Transverse colon (tissue), 4 donors: ENCODE results near the gene ARID3A. TPM values are rescaled to one million over a fixed set of nuclear protein-coding genes. Genes with fewer than 3 reads are reported as not detected.
"Not testable (repeated sequence)": the region's sequence is repeated elsewhere in the genome, so short reads cannot be mapped to it uniquely, and the experiment has no call there.

Experiments used
- DNase-seq: peaks from one replicate; pipeline ENCODE4 v3.0.0-alpha.2; 2019
- H3K27ac ChIP-seq, 4 donors: fragments of 200-600 bp; sonication (generic); 2 replicates each; pipeline ENCODE4 v1.5.1; 2016 to 2018; ENCODE audit warnings: inconsistent platforms in 4 of 4
- H3K27me3 ChIP-seq: fragments of 200-600 bp; sonication (generic); 2 replicates; pipeline ENCODE4 v1.5.1; 2017; ENCODE audit warnings: inconsistent platforms
- H3K36me3 ChIP-seq, 4 donors: fragments of 200-600 bp; sonication (generic); 2 replicates each; pipeline ENCODE4 v1.5.1; 2017 to 2019; ENCODE audit warnings: inconsistent platforms in 4 of 4
- H3K4me1 ChIP-seq, 4 donors: fragments of 200-600 bp; sonication (generic); 2 replicates each; pipeline ENCODE4 v1.5.1; 2017 to 2020; ENCODE audit warnings: inconsistent platforms in 4 of 4
- H3K4me3 ChIP-seq, 4 donors: fragments of 200-600 bp; sonication (generic); 1 replicate in 1 of 4; 2 replicates in 3 of 4; pipeline versions ENCODE4 v1.5.1 to v1.6.1; 2017 to 2019; ENCODE audit warnings: inconsistent platforms in 4 of 4
- H3K9me3 ChIP-seq, 2 donors: fragments of 200-600 bp; sonication (generic); 2 replicates each; pipeline ENCODE4 v1.5.1; 2017 to 2019; ENCODE audit warnings: inconsistent platforms in 2 of 2
- EP300 ChIP-seq: sonication (generic); formaldehyde crosslinking; IDR thresholded peaks from one replicate; pipeline ENCODE4 v1.6.1; 2017; ENCODE audit warnings: antibody characterized with exemption, low read depth
- POLR2A ChIP-seq: fragments of 450-650 bp; IDR thresholded peaks from one replicate; pipeline ENCODE4 v1.6.1; 2016; ENCODE audit warnings: antibody characterized with exemption, mild to moderate bottlenecking, moderate library complexity
- POLR2AphosphoS5 ChIP-seq, 3 donors: sonication (generic); formaldehyde crosslinking; IDR thresholded peaks; one replicate each; pipeline ENCODE4 v1.6.1; 2016; ENCODE audit warnings: antibody characterized with exemption in 3 of 3
- WGBS, 2 donors: methylation state at CpG; one replicate each; pipeline ENCODE4 v1.1.5; 2018; ENCODE audit warnings: low coverage in 1 of 2; 5-methylcytosine and 5-hydroxymethylcytosine counted together
- in situ Hi-C, 4 donors: fragments of 200-750 bp; cut with MboI; loops; one replicate each; pipeline versions ENCODE4 v1.15.0 to v1.15.1; 2017; ENCODE audit warnings: low sequenced_read_pairs in 3 of 4, low pct_ligation_motif_present in 1 of 4, low pct_unique_long_range_greater_than_20kb in 1 of 4
- intact Hi-C: fragments of 100-400 bp; cut with DNase I; formaldehyde crosslinking; loops from one replicate; pipeline ENCODE4 v1.15.1; 2023; ENCODE audit warnings: low total_unique reads
- total RNA-seq, 4 donors: library from RNA; depleted of rRNA; stranded (reverse); fragments of >200 nt; gene quantifications; one replicate each; pipeline ENCODE4 v1.1.0, GENCODE V29; 2016
- TF ChIP-seq, protein P1 (sequence below), 5 experiments: fragments of 200-600 bp in 3 of 5; fragments of 450-650 bp in 2 of 5; sonication (generic) in 3 of 5; IDR thresholded peaks; 1 replicate in 2 of 5; 2 replicates in 3 of 5; pipeline ENCODE4 v1.5.1; 2016 to 2017; ENCODE audit warnings: antibody characterized with exemption in 5 of 5, inconsistent platforms in 3 of 5, mild to moderate bottlenecking in 2 of 5, moderate library complexity in 1 of 5

Gene ARID3A
- total RNA-seq, 4 donors from 2014 or later: 2.2 to 8.7 (median 4.3) TPM

DNA sequence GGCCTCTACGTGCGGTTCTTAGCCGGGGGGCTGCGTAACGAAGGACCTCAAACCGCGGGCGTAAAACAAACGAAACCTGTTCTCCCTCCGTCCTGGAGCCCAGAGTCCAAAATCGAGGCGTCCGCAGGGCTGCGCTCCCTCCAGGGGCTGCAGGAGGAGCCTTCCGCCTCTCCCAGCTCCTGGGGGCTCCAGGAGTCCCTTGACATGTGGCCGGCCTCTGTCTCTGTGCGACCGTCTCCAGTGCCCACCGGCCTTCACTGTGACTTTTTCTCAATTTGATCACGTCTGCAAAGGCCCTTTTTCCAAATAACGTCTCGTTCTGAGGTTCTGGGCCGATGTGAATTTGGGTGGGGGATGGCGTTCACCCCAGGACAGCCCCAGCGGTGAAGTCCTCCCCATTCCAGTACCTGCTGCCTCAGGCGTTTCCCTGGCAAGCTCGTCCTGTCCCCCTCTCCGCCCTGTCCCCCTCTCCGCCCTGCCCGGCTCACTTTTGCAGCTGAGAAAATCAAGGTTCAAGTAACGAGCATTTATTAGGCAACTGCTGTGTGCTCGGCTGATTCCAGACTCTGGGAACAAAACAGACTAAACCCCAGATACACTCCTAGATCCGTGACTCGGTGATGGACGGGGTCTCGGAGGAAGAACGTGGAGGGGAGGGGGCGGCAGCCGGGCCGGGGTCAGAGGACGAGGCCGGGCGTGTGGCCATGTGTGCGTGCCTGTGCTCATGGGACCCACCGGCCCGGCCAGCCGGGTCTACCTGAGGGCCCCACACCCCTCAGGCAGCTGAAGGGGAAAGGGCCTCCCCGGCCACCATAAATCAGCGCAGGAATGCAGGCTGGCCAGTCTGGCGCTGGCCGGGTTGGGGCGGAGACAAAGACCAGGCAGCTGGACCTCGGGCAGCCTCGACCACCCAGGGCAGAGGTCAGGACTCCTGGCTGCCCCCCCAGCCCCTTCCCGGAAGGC is 30.2 kb downstream of the ARID3A start:
- H3K27ac ChIP-seq: no peak overlapping the region
- in situ Hi-C loops: no loop called here
- TF ChIP-seq EP300 (no peak), POLR2AphosphoS5 (IDR thresholded peaks at IDR 0.05) (no peak), POLR2A (no peak)
- TF ChIP-seq, protein P1, sequence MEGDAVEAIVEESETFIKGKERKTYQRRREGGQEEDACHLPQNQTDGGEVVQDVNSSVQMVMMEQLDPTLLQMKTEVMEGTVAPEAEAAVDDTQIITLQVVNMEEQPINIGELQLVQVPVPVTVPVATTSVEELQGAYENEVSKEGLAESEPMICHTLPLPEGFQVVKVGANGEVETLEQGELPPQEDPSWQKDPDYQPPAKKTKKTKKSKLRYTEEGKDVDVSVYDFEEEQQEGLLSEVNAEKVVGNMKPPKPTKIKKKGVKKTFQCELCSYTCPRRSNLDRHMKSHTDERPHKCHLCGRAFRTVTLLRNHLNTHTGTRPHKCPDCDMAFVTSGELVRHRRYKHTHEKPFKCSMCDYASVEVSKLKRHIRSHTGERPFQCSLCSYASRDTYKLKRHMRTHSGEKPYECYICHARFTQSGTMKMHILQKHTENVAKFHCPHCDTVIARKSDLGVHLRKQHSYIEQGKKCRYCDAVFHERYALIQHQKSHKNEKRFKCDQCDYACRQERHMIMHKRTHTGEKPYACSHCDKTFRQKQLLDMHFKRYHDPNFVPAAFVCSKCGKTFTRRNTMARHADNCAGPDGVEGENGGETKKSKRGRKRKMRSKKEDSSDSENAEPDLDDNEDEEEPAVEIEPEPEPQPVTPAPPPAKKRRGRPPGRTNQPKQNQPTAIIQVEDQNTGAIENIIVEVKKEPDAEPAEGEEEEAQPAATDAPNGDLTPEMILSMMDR (IDR thresholded peaks at IDR 0.05): no peak
- H3K36me3 ChIP-seq: no peaks in the 10 kb centered on the region
- peak; percentile 41 for DNase-seq
- intact Hi-C loops: no loop called here
- H3K4me1 ChIP-seq: peaks cover 20 to 43% (median 25%) of the 10 kb centered on the region in 4 donors
- H3K9me3 ChIP-seq: no peaks in the 10 kb centered on the region
- H3K27me3 ChIP-seq: peaks cover 4% of the 10 kb centered on the region
- no peak overlapping the region for H3K4me3 ChIP-seq
- WGBS, 2 donors: 60 to 71% methylated on average over 1 to 53 of the region's 55 CpGs

DNA sequence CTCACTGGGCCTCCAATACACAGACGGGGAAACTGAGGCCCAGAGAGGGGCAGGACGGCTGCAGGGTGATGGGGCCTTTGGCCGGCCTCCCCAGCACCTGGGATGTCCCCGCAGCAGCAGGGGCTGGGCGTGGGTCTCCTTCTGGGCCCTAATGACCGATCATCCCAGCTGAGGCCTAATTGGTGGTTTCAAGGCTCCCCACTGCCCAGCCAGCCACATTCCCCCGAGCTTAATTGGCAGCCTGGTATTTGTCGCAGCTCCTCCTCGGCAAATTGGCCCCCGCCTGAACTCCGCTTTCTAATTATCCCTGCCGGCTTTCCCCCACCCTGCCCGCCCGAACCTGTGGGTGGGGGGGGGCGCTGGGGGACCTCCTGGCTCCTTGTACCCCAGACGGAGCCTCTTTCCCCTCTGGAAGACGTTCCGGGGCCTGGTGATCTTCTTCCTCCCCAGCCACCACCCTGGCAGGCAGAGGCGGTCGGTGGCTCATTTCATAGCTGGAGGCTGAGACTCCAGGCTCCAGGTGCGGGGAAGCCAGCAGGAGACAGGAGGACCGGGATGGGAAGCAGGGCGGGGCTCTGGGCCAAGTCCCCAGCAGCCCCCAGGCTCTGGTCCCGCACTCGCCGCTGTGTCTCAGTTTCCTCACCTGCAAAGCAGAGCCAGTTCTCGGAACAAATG is 31.1 kb downstream of the ARID3A start:
- no peak overlapping the region for H3K4me3 ChIP-seq
- intact Hi-C loops (no loop called here), in situ Hi-C loops (no loop called here)
- WGBS, 2 donors: 41% methylated on average over 27 of the region's 27 CpGs; no CpG with 5 or more reads in 1 of the 2 donors
- H3K4me1 ChIP-seq: peaks cover 17 to 36% (median 26%) of the 10 kb centered on the region in 4 donors
- no peaks in the 10 kb centered on the region for H3K36me3 ChIP-seq
- no peak for DNase-seq
- TF ChIP-seq, protein P1 (IDR thresholded peaks at IDR 0.05): no peak
- TF ChIP-seq POLR2AphosphoS5 (IDR thresholded peaks at IDR 0.05) (no peak), POLR2A (no peak), EP300 (no peak)
- no peak overlapping the region for H3K27ac ChIP-seq
- H3K27me3 ChIP-seq: peaks cover 4% of the 10 kb centered on the region
- no peaks in the 10 kb centered on the region for H3K9me3 ChIP-seq

DNA sequence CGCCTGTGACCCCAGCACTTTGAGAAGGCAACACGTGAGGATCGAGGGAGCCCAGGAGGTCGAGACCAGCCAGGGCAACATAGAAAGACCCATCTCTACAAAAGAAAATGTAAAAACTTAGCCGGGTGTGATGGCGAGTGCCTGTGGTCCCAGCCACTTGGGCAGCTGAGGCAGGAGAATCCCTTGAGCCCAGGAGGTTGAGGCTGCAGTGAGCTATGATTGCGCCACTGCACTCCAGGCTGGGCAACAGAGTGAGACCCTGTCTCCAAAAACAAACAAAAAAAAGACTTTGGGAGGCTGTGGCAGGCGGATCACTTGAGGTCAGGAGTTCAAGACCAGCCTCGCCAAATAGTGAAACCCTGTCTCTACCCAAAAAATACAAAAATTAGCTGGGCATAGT is 31.7 kb downstream of the ARID3A start:
- intact Hi-C loops, DNase-seq, H3K27me3 ChIP-seq, in situ Hi-C loops, H3K27ac ChIP-seq, H3K9me3 ChIP-seq, H3K36me3 ChIP-seq, H3K4me3 ChIP-seq: not testable (repeated sequence)
- WGBS, 2 donors: 80 to 95% methylated on average over 2 to 9 of the region's 9 CpGs
- peaks cover 16 to 33% (median 26%) of the 10 kb centered on the region in 4 donors for H3K4me1 ChIP-seq

DNA sequence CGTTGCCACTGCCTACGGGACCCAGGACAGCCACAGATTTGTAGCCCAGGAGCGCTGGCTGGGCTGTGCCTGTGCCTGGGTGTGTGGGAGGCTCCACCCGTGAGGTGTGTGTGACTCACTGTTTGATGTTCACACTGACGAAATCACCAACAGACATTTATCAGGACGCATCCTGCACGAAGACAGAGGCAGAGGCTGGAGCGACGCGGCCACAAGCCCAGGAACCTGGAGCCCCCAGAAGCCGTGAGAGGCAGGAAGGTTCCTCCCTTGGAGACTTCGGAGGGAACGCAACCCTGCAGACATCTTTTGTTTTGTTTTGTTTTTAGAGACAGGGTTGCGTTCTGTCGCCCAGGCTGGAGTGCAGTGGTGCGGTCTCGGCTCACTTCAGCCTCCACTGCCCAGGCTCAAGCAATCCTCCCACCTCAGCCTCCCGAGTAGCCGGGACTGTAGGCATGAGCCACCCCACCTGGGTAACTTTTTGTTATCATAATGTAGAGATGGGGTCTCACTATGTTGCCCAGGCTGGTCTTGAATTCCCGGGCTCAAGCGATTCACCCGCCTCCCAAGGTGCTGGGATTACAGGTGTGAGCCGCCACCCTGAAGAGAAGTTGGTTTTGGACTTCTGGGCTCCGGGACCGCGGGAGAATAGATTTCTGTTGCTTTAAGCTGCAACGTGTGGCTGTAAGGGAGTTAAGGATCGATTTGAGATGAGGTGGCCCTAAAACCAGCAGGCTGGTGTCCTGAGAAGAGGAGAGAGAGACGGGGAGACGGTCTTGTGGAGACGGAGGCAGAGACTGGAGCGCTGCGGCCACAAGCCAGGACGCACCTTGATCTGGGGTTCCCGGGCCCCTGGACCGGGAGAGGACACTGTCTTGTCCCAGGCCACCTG is 33.4 kb downstream of the ARID3A start:
- TF ChIP-seq, protein P1 (IDR thresholded peaks at IDR 0.05): no peak
- TF ChIP-seq EP300 (no peak), POLR2A (no peak), POLR2AphosphoS5 (IDR thresholded peaks at IDR 0.05) (no peak)
- Histone ChIP-seq H3K9me3 (no peaks in the 10 kb centered on the region), H3K27ac (no peak overlapping the region), H3K27me3 (peaks cover 4% of the 10 kb centered on the region), H3K4me3 (no peak overlapping the region), H3K36me3 (no peaks in the 10 kb centered on the region), H3K4me1 (peaks cover 4 to 24% (median 15%) of the 10 kb centered on the region in 4 donors)
- 84 to 100% methylated on average over 4 to 36 of the region's 36 CpGs for WGBS, 2 donors
- intact Hi-C loops: no loop called here
- in situ Hi-C loops: no loop called here
- DNase-seq: no peak
